ENCODE results near the gene ADAMTS9.

DNA sequence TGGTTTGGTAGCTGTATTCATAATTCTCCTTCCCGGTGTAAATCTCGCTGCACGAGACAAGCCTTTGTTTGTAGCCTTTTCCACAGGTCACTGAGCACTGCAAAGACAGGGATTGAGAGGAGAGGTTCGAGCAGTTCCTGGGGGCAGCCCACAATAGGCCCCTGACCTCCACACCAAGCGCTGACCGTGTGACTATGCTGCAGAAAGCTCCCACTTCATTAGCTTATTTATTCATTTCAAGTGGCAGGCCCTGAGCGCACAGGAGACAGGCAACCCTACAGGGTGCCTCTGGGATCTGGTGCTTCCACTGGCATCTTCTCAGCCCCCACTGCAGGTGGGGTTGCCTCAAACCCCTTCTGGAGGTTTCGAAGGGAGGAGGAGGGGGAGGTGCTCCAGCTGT, 140.9 kb downstream of the ADAMTS9 start:
- TF ChIP-seq, protein P1, sequence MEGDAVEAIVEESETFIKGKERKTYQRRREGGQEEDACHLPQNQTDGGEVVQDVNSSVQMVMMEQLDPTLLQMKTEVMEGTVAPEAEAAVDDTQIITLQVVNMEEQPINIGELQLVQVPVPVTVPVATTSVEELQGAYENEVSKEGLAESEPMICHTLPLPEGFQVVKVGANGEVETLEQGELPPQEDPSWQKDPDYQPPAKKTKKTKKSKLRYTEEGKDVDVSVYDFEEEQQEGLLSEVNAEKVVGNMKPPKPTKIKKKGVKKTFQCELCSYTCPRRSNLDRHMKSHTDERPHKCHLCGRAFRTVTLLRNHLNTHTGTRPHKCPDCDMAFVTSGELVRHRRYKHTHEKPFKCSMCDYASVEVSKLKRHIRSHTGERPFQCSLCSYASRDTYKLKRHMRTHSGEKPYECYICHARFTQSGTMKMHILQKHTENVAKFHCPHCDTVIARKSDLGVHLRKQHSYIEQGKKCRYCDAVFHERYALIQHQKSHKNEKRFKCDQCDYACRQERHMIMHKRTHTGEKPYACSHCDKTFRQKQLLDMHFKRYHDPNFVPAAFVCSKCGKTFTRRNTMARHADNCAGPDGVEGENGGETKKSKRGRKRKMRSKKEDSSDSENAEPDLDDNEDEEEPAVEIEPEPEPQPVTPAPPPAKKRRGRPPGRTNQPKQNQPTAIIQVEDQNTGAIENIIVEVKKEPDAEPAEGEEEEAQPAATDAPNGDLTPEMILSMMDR (IDR thresholded peaks at IDR 0.05; ENCODE audit: low read depth, low read length): no peak
- TF ChIP-seq EZH2phosphoT487 (IDR thresholded peaks at IDR 0.05; ENCODE audit: low read depth): no peak

Data from OCI-LY3 (cell line).